Right atrium auricular region (tissue), 2 donors: ENCODE measurements around the gene AATK. TPM values are rescaled to one million over a fixed set of nuclear protein-coding genes. Genes with fewer than 3 reads are reported as not detected.

Source experiments
- DNase-seq: peaks from one replicate; pipeline ENCODE4 v3.0.0-alpha.2; 2019; ENCODE audit warnings: low spot score
- H3K27ac ChIP-seq, 2 donors: fragments of 200-600 bp; sonication (generic); 1 replicate in 1 of 2; 2 replicates in 1 of 2; pipeline ENCODE4 v1.5.1; 2016 to 2019
- H3K27me3 ChIP-seq, 2 donors: fragments of 200-600 bp; sonication (generic); one replicate each; pipeline versions ENCODE4 v1.5.1 to v1.6.0; 2017 to 2019
- H3K36me3 ChIP-seq: fragments of 200-600 bp; sonication (generic); one replicate; pipeline ENCODE4 v1.5.1; 2016
- H3K4me1 ChIP-seq, 2 donors: fragments of 200-600 bp; sonication (generic); one replicate each; pipeline versions ENCODE4 v1.5.1 to v1.6.0; 2017 to 2019
- H3K4me3 ChIP-seq, 2 donors: fragments of 200-600 bp; sonication (generic); 1 replicate in 1 of 2; 2 replicates in 1 of 2; pipeline ENCODE4 v1.5.1; 2017 to 2019; ENCODE audit warnings: mild to moderate bottlenecking in 1 of 2, moderate library complexity in 1 of 2
- H3K9me3 ChIP-seq, 2 donors: fragments of 200-600 bp; sonication (generic); one replicate each; pipeline ENCODE4 v1.5.1; 2019
- total RNA-seq, 2 donors: library from RNA; depleted of rRNA; stranded (reverse); fragments of >200 nt; gene quantifications; one replicate each; pipeline ENCODE4 v1.1.0, GENCODE V29; 2016
- TF ChIP-seq, protein P1 (sequence below), 2 donors: fragments of 200-600 bp; sonication (generic); IDR thresholded peaks; one replicate each; pipeline ENCODE4 v1.5.1; 2019; ENCODE audit warnings: antibody characterized with exemption in 2 of 2

The AATK gene
- total RNA-seq, 2 donors from 2014 or later = 5.4 to 6.5 TPM

DNA sequence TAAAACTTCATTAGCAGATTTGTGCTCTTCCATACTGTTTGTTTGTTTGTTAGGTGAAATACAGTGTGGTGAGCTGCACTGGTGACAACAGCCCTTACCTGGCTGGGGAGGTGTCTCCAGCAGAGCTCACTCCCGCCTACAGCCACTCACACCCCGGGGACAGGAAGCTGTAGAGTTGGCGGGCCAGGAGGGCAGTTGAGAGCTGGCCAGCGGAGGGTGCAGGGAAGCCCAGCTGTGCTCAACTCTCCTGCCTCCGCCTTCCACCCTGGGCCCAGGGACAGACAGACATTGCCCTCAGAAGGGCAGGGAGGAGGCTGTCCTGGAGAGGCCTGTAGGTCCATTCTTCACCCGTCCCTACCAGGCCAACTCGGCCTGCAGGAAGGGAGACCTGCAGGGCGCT, 49.3 kb downstream of the AATK start:
- Histone ChIP-seq H3K4me3 (no peak overlapping the region), H3K4me1 (peaks cover 0 to 16% of the 10 kb centered on the region in 2 donors), H3K27ac (no peak overlapping the region), H3K36me3 (peaks cover 9% of the 10 kb centered on the region), H3K9me3 (no peaks in the 10 kb centered on the region), H3K27me3 (no peaks in the 10 kb centered on the region)
- TF ChIP-seq, protein P1, sequence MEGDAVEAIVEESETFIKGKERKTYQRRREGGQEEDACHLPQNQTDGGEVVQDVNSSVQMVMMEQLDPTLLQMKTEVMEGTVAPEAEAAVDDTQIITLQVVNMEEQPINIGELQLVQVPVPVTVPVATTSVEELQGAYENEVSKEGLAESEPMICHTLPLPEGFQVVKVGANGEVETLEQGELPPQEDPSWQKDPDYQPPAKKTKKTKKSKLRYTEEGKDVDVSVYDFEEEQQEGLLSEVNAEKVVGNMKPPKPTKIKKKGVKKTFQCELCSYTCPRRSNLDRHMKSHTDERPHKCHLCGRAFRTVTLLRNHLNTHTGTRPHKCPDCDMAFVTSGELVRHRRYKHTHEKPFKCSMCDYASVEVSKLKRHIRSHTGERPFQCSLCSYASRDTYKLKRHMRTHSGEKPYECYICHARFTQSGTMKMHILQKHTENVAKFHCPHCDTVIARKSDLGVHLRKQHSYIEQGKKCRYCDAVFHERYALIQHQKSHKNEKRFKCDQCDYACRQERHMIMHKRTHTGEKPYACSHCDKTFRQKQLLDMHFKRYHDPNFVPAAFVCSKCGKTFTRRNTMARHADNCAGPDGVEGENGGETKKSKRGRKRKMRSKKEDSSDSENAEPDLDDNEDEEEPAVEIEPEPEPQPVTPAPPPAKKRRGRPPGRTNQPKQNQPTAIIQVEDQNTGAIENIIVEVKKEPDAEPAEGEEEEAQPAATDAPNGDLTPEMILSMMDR (IDR thresholded peaks at IDR 0.05) = no peak
- no peak for DNase-seq

DNA sequence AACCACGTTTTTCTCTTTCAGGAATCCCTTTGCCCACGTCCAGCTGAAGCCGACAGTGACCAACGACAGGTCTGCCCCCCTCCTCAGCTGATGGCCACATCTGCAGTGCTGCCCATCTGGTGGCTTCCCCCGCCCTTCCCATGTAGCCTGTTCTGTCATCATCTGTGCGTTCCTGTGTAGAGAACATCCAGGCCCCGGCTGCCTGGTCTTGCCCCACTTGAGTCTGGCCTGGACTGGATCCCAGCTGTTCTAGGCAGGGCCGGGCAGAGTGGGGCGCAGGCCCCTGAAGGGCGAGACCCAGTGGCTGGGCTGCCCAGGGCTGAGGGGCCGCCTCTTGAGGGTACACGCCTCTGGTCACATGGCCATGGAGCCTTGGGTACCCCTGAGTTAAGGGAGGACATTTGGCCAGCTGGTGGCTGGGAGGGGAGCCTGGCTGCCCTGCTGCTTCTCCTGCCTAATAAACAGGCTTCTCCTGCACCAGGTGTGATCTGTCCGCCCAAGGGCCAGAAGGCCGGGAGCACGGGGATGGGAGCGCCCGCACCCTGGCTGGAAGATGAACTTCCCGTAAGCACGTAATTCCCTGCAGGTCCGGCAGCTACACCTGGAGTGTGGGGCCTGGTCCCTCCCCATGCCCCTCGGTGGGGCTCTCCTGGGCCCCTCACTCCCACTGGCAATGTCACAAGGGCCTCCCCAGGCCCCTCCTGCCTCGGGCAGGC, 50.1 kb downstream of the AATK start:
- DNase-seq = no peak
- Histone ChIP-seq H3K27me3 (no peaks in the 10 kb centered on the region), H3K4me3 (no peak overlapping the region), H3K27ac (no peak overlapping the region), H3K9me3 (no peaks in the 10 kb centered on the region), H3K4me1 (peaks cover 0 to 16% of the 10 kb centered on the region in 2 donors), H3K36me3 (peaks cover 9% of the 10 kb centered on the region)
- TF ChIP-seq, protein P1 (IDR thresholded peaks at IDR 0.05) = no peak

- H3K4me3 ChIP-seq = no peak overlapping the region
- peaks cover 0 to 16% of the 10 kb centered on the region in 2 donors for H3K4me1 ChIP-seq
- no peaks in the 10 kb centered on the region for H3K9me3 ChIP-seq
- peaks cover 12% of the 10 kb centered on the region for H3K36me3 ChIP-seq
- no peak overlapping the region for H3K27ac ChIP-seq
- H3K27me3 ChIP-seq = no peaks in the 10 kb centered on the region
- DNase-seq = no peak
- TF ChIP-seq, protein P1 (IDR thresholded peaks at IDR 0.05) = no peak
These were observed 50.8 kb downstream of the AATK start for GRCh38 chr17:81115219-81115618.

DNA sequence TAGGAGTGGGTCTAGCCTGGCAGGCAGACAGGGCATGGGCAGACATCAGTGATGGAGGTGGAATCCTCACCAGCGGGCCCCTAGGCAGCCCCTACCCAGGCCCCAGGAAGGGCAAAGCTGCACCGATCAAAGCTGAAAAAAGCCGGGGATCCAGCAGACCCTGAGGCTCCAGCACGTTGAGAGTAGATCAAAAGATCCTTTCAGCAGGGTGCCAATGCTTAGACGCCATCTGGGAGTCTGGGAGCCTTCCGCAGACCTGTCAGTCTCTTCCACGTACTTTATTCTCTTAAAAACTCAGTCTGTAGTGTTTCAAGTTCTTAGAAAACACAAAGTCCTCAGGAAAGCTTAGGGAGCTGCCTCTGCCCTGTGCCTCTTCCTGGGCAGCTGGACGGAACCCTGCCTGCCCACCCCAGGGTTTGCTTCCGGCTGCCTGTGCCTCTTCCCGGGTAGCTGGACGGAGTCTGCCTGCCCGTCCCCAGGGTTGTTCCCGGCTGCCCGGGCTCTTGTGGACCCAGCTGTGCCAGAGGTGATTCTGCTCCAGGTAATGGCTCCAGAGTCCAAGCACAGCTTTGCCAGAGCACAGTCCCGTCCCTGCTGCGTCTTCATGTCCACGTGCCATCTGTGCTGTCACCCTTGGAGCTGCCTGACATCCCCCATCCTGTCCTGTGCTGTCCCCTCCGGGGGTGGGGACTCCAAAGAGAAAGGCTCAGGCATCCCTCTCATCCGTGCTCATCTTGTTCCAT, 51.5 kb downstream of the AATK start:
- no peak for DNase-seq
- Histone ChIP-seq H3K27me3 (no peaks in the 10 kb centered on the region), H3K4me1 (peaks cover 0 to 13% of the 10 kb centered on the region in 2 donors), H3K9me3 (no peaks in the 10 kb centered on the region), H3K27ac (no peak overlapping the region), H3K36me3 (peaks cover 16% of the 10 kb centered on the region), H3K4me3 (no peak overlapping the region)
- TF ChIP-seq, protein P1 (IDR thresholded peaks at IDR 0.05) = no peak

- no peak for DNase-seq
- TF ChIP-seq, protein P1 (IDR thresholded peaks at IDR 0.05) = no peak
- Histone ChIP-seq H3K36me3 (peaks cover 25% of the 10 kb centered on the region), H3K4me1 (peaks cover 0 to under 1% of the 10 kb centered on the region in 2 donors), H3K4me3 (no peak overlapping the region), H3K27ac (no peak overlapping the region), H3K9me3 (no peaks in the 10 kb centered on the region), H3K27me3 (no peaks in the 10 kb centered on the region)
These were observed 52.8 kb downstream of the AATK start for GRCh38 chr17:81113158-81113724.
